PC-3 (cell line): Measurements from ENCODE around the gene NRIP1.

Experiments used
- CTCF ChIP-seq: fragments of 300-600 bp; sonication (generic); conservative IDR thresholded peaks from 2 replicates; pipeline ENCODE4 v1.5.1; 2017; ENCODE audit warnings: antibody characterized with exemption, low read depth, mild to moderate bottlenecking, low read length
- EZH2 ChIP-seq: fragments of 300-600 bp; sonication (generic); IDR thresholded peaks from one replicate; pipeline ENCODE4 v1.6.1; 2017; ENCODE audit warnings: antibody characterized with exemption, mild to moderate bottlenecking, low read length; ENCODE audit not compliant: unreplicated experiment
- EZH2phosphoT487 ChIP-seq: fragments of 300-600 bp; sonication (generic); IDR thresholded peaks from 2 replicates; pipeline ENCODE4 v1.6.1; 2018; ENCODE audit warnings: mild to moderate bottlenecking, antibody characterized with exemption, low read length, borderline replicate concordance

GRCh38 chr21:15065392-15066122 is 757 bp upstream of the NRIP1 start:
- TF ChIP-seq CTCF (no peak), EZH2phosphoT487 (no peak), EZH2 (no peak)
